GM12875 (cell line): ENCODE data around the gene POP4.

ENCODE experiments used
- H3K4me3 ChIP-seq: one replicate; pipeline ENCODE4 v1.5.1; 2011; ENCODE audit warnings: low read depth, low read length, control low read depth
- TF ChIP-seq, protein P1 (sequence below): IDR thresholded peaks from 2 replicates; pipeline ENCODE4 v1.5.1; 2011; ENCODE audit warnings: low read depth, mild to moderate bottlenecking, control low read depth, inconsistent platforms, low read length, moderate library complexity, borderline replicate concordance; ENCODE audit not compliant: insufficient read depth

POP4 gene

DNA sequence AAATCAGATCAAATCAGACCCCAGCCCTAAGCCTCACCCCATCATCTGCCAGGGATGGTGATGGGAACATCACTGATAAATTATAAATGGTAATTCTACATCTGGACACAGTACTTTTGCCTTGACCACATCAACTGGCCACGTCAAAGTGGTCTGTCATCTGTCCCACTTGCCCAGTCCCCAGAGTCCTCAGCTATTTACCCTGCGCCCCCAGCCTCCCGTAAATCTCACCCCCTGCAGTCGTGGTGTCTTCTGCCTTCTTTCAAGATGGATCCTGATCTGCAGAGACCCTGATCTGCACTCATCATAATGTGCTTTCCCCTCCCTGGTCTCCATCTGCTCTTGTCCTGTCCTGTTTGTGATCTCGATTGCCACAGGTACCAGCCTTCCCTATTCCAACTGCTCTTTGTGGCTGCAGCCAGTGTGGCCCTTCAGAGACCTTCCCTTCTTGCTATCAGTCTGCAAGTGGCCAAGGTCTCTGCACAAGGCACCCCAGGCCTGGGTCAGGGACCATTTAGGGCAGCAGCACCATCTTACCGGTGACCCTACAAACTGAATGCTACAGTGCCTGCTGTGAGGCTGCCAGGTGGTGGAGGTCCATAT lies 26.7 kb upstream of the POP4 start:
- no peak overlapping the region for H3K4me3 ChIP-seq
- TF ChIP-seq, protein P1, sequence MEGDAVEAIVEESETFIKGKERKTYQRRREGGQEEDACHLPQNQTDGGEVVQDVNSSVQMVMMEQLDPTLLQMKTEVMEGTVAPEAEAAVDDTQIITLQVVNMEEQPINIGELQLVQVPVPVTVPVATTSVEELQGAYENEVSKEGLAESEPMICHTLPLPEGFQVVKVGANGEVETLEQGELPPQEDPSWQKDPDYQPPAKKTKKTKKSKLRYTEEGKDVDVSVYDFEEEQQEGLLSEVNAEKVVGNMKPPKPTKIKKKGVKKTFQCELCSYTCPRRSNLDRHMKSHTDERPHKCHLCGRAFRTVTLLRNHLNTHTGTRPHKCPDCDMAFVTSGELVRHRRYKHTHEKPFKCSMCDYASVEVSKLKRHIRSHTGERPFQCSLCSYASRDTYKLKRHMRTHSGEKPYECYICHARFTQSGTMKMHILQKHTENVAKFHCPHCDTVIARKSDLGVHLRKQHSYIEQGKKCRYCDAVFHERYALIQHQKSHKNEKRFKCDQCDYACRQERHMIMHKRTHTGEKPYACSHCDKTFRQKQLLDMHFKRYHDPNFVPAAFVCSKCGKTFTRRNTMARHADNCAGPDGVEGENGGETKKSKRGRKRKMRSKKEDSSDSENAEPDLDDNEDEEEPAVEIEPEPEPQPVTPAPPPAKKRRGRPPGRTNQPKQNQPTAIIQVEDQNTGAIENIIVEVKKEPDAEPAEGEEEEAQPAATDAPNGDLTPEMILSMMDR = no peak

DNA sequence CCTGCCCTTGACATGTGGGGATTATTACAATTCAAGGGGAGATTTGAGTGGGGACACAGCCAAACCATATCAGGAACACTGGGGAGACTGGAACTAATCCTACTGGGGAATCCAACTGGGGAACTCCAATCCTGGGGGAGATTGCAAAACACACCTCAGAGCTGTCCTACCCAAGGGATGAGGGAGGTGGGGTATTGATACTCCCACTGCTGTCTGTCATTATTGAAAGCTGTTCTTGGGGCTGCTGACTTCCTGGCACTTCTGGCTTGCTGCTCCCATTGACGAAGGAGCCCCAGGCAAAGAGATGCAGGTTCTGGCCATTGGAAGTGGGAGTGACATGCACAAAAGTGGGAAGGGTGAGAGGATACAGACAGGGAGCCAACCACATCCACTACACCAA lies 24.7 kb upstream of the POP4 start:
- H3K4me3 ChIP-seq = no peak overlapping the region
- TF ChIP-seq, protein P1 = no peak

DNA sequence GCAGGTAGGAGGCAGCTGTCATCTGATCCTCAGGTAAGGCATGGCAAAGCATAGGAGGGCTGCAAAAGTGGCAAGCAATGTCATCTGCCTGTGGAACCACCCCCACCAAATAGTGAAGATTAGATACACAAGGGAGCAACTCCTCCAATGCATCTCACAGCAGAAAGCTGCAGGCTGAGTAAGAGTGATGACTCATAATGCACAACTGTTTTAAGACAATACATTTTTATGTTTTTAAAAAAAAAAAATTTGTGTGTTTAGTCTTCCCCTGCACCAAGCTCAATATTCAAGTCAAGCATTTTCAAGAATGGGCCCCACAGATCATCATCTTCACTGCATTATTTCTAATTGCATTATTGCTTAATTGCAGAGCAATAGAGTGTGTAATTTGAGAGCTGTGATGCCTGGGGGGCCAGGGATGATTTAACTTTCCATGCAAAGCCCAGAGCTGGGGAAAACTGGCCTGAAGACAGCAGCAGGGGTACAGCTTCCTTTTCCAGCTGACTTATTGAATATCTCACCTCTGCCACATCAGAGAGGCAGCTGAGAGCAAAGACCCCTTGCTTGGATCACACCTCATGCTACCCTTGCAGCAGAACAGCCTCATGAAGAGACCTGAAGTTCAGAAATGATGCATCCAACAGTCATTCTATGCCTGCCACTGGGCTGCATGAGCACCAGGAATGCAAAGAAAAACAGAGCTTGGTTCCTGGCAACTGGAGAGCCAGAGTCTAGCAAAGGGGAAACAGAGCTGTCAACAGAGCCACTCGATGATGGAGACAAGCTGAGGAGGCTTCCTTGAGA lies 22.7 kb upstream of the POP4 start:
- TF ChIP-seq, protein P1 = no peak
- no peak overlapping the region for H3K4me3 ChIP-seq

DNA sequence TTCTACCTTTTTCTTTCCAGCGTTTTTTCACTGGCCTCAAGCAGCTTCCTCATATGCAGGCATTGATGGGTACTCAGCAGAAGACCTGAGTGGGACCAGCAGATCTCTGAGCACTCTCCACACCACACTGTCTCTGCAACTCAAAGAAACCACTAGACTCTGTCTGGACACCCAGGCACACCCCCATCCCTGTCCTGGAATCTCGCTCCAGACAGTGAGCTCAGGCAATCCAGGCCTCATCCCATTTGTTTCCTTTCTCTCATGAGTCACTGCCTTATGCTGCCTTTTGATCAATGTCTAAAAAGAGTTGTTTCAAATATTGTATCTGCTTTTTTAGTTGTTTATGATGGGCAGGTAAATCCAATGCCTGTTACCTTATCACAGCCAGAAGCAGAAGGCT lies 19.7 kb upstream of the POP4 start:
- no peak overlapping the region for H3K4me3 ChIP-seq
- TF ChIP-seq, protein P1 = no peak

DNA sequence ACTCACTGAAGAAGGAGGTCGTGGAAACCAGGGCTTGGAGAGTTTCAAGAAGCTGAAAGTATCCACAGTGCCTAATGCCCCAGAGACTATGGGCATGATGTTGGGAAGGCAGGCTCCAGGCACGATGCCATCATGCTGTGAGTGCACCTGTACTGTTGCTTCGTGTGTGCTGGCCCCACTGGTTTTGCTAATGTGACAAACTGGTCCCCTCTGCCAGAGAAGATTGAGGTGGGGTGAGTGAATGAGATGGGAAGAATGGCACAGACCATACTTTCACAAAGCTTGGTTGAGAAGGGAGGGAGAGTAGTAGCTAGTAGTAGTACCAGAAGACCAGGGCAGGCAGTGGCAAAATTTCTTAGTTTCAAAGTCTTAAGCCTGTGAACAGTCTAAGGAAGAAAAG lies 19.0 kb upstream of the POP4 start:
- H3K4me3 ChIP-seq = no peak overlapping the region
- TF ChIP-seq, protein P1 = no peak

DNA sequence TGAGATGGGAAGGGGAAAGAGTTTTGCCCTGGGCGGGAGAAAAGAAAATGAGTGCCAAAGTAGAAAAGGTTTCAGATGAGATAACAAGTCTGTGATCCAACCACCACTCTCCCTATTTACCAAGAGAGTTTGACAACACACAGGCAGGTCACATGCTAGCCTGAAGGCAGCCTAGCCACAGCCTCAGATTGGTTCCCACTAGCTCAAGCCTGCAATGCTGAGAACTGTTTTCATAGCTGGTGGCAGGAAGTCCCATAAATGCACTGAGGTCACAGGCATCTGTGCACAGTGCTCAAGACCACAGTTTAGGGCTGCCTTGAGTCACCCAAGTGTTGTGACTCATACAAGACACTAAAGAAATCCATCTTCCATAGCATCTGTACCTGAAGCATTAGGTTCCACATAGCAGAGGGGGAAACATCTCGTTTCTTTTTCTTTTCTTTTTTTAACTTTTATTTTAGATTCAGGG lies 18.5 kb upstream of the POP4 start:
- no peak overlapping the region for H3K4me3 ChIP-seq
- TF ChIP-seq, protein P1 = no peak

DNA sequence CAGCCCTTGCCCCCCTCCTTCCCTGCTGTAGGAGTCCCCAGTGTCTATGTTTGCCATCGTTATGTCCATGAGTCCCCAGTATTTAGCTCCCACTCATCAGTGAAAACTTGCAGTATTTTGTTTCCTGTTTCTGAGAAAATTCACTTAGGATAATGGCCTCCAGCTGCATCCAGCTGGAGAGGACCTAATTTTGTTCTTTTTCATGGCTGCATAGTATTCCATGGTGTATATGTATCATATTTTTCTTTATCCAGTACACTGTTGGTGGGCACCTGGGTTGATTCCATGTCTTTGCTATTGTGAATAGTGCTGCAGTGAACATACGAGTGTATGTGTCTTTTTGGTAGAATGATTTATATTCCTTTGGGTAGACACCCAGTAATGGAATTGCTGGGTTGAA lies 18.0 kb upstream of the POP4 start:
- no peak overlapping the region for H3K4me3 ChIP-seq

More for the DNA sequence above, 18.0 kb upstream of the POP4 start:
- TF ChIP-seq, protein P1 = no peak
